ENCODE results near the gene HSPA9.
A peak's percentile ranks its signal among the peaks of the same experiment; 100 is the strongest.

The HSPA9 gene

GRCh38 chr5:138565100-138565821 lies 9.9 kb downstream of the HSPA9 start:
- Mint-ChIP-seq H3K36me3 (ENCODE audit: insufficient read depth) (peaks cover 76% of the 10 kb centered on the region), H3K4me3 (peak overlapping the region; percentile 73), H3K27me3 (no peaks in the 10 kb centered on the region), H3K27ac (ENCODE audit: low read depth) (peak overlapping the region; percentile 86), H3K4me1 (peaks cover 61% of the 10 kb centered on the region), H3K9me3 (no peaks in the 10 kb centered on the region)
- DNase-seq (ENCODE audit: low spot score in 2 of 2) (peak in 1 of 2 donors; percentile 66), ATAC-seq (replicated peaks; ENCODE audit: extremely low read depth, poor library complexity, severe bottlenecking) (peak; percentile 94)

GRCh38 chr5:138564242-138564641 lies 11.0 kb downstream of the HSPA9 start:
- peaks cover 61% of the 10 kb centered on the region for H3K4me1 Mint-ChIP-seq
- H3K4me3 Mint-ChIP-seq = no peak overlapping the region
- H3K27ac Mint-ChIP-seq (ENCODE audit: low read depth) = no peak overlapping the region
- peaks cover 80% of the 10 kb centered on the region for H3K36me3 Mint-ChIP-seq (ENCODE audit: insufficient read depth)
- H3K9me3 Mint-ChIP-seq = no peaks in the 10 kb centered on the region
- ATAC-seq (replicated peaks; ENCODE audit: extremely low read depth, poor library complexity, severe bottlenecking) = no peak
- no peak for DNase-seq (ENCODE audit: low spot score in 2 of 2)
- H3K27me3 Mint-ChIP-seq = no peaks in the 10 kb centered on the region

DNA sequence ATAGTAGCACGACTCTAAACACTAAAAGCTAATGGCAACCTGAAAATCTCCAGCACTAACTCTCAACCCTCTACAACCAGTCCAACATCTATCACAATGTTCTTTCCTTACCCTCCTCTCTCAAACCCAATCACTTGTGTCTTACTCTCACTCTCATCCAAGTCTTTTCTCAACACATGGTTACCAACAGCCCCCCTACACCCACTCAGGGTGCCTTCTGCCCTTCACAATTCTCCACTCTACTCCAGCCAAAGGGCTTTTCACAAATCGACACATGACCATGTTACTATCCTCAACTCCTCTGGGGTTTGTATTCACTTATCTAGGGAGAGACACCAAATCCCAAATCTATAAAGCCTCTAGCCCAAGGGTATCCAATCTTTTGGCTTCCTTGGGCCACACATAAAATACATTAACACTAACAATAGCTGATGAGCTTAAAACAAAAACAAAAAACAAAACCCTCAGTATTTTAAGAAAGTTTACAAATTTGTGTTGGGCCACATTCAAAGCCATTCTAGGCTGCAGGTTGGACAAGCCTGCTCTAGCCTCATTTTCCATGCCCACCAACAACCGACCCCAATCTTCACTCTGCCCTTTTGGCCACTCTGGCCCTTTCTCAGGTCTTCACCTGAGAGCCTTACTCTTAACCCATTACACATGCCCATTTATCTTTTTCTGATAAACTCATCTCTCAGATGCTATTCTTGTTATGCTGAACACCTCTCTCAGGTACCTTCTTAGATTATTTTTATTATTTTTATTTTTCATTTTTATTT lies 11.7 kb downstream of the HSPA9 start:
- H3K4me3 Mint-ChIP-seq = no peak overlapping the region
- ATAC-seq (replicated peaks; ENCODE audit: extremely low read depth, poor library complexity, severe bottlenecking) = no peak

GRCh38 chr5:138560971-138561370 lies 14.2 kb downstream of the HSPA9 start:
- DNase-seq (ENCODE audit: low spot score in 2 of 2) = no peak
- H3K27me3 Mint-ChIP-seq = no peaks in the 10 kb centered on the region
- no peak overlapping the region for H3K4me3 Mint-ChIP-seq
- peaks cover 77% of the 10 kb centered on the region for H3K36me3 Mint-ChIP-seq (ENCODE audit: insufficient read depth)
- H3K27ac Mint-ChIP-seq (ENCODE audit: low read depth) = no peak overlapping the region
- H3K4me1 Mint-ChIP-seq = peaks cover 41% of the 10 kb centered on the region
- no peak for ATAC-seq (replicated peaks; ENCODE audit: extremely low read depth, poor library complexity, severe bottlenecking)
- H3K9me3 Mint-ChIP-seq = no peaks in the 10 kb centered on the region

More for the DNA sequence above, 11.7 kb downstream of the HSPA9 start:
- H3K27ac Mint-ChIP-seq (ENCODE audit: low read depth) = no peak overlapping the region
- peaks cover 80% of the 10 kb centered on the region for H3K36me3 Mint-ChIP-seq (ENCODE audit: insufficient read depth)
- H3K9me3 Mint-ChIP-seq = no peaks in the 10 kb centered on the region
- peaks cover 59% of the 10 kb centered on the region for H3K4me1 Mint-ChIP-seq
- no peaks in the 10 kb centered on the region for H3K27me3 Mint-ChIP-seq
- DNase-seq (ENCODE audit: low spot score in 2 of 2) = no peak

DNA sequence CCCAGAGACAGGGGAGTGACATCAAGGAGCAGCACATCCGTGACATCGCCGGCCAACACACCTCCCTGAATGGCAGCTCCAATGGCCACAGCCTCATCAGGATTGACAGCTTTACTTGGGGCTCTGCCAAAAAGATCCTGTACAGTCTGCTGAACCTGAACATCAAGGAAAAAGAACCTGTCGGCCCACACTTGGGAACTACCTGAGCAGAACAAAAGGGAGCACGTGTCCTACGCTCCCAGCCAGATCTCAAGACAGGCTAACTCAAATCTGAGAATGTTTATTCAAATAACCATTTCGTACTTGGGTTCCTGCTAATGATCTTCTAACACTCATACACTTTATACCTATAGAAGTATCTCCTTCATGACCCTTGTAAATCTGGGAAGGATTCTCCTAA lies 15.3 kb downstream of the HSPA9 start:
- Mint-ChIP-seq H3K4me1 (peaks cover 31% of the 10 kb centered on the region), H3K27me3 (no peaks in the 10 kb centered on the region), H3K9me3 (no peaks in the 10 kb centered on the region), H3K27ac (ENCODE audit: low read depth) (no peak overlapping the region), H3K36me3 (ENCODE audit: insufficient read depth) (peaks cover 74% of the 10 kb centered on the region), H3K4me3 (no peak overlapping the region)
- ATAC-seq (replicated peaks; ENCODE audit: extremely low read depth, poor library complexity, severe bottlenecking) = no peak
- no peak for DNase-seq (ENCODE audit: low spot score in 2 of 2)

GRCh38 chr5:138557677-138558076 lies 17.5 kb downstream of the HSPA9 start:
- DNase-seq (ENCODE audit: low spot score in 2 of 2) (no peak), ATAC-seq (replicated peaks; ENCODE audit: extremely low read depth, poor library complexity, severe bottlenecking) (no peak)
- Mint-ChIP-seq H3K36me3 (ENCODE audit: insufficient read depth) (peaks cover 83% of the 10 kb centered on the region), H3K9me3 (no peaks in the 10 kb centered on the region), H3K27ac (ENCODE audit: low read depth) (peak overlapping the region; percentile 16), H3K27me3 (no peaks in the 10 kb centered on the region), H3K4me3 (no peak overlapping the region), H3K4me1 (peaks cover 15% of the 10 kb centered on the region)

- H3K36me3 Mint-ChIP-seq (ENCODE audit: insufficient read depth) = peaks cover 51% of the 10 kb centered on the region
- no peak for DNase-seq (ENCODE audit: low spot score in 2 of 2)
- peak overlapping the region; percentile 8 for H3K27ac Mint-ChIP-seq (ENCODE audit: low read depth)
- H3K9me3 Mint-ChIP-seq = no peaks in the 10 kb centered on the region
- no peak overlapping the region for H3K4me3 Mint-ChIP-seq
- H3K27me3 Mint-ChIP-seq = no peaks in the 10 kb centered on the region
- no peak for ATAC-seq (replicated peaks; ENCODE audit: extremely low read depth, poor library complexity, severe bottlenecking)
- H3K4me1 Mint-ChIP-seq = peaks cover 19% of the 10 kb centered on the region
Observed at GRCh38 chr5:138554143-138554542, 21.1 kb downstream of the HSPA9 start.

GRCh38 chr5:138553437-138554095 lies 21.6 kb downstream of the HSPA9 start:
- Mint-ChIP-seq H3K4me1 (peaks cover 19% of the 10 kb centered on the region), H3K9me3 (no peaks in the 10 kb centered on the region), H3K27ac (ENCODE audit: low read depth) (peak overlapping the region; percentile 8), H3K27me3 (no peaks in the 10 kb centered on the region), H3K4me3 (no peak overlapping the region), H3K36me3 (ENCODE audit: insufficient read depth) (peaks cover 46% of the 10 kb centered on the region)
- ATAC-seq (replicated peaks; ENCODE audit: extremely low read depth, poor library complexity, severe bottlenecking) (no peak), DNase-seq (ENCODE audit: low spot score in 2 of 2) (no peak)

- no peak for DNase-seq (ENCODE audit: low spot score in 2 of 2)
Observed at GRCh38 chr5:138552657-138553056, 22.5 kb downstream of the HSPA9 start.

GRCh38 chr5:138549414-138549813 lies 25.8 kb downstream of the HSPA9 start:
- Mint-ChIP-seq H3K27ac (ENCODE audit: low read depth) (no peak overlapping the region), H3K27me3 (no peaks in the 10 kb centered on the region), H3K36me3 (ENCODE audit: insufficient read depth) (peaks cover 26% of the 10 kb centered on the region), H3K4me1 (peaks cover 44% of the 10 kb centered on the region), H3K4me3 (no peak overlapping the region), H3K9me3 (no peaks in the 10 kb centered on the region)
- DNase-seq (ENCODE audit: low spot score in 2 of 2) = no peak
- no peak for ATAC-seq (replicated peaks; ENCODE audit: extremely low read depth, poor library complexity, severe bottlenecking)

More at GRCh38 chr5:138552657-138553056, 22.5 kb downstream of the HSPA9 start:
- peaks cover 45% of the 10 kb centered on the region for H3K36me3 Mint-ChIP-seq (ENCODE audit: insufficient read depth)
- ATAC-seq (replicated peaks; ENCODE audit: extremely low read depth, poor library complexity, severe bottlenecking) = no peak
- H3K4me3 Mint-ChIP-seq = no peak overlapping the region
- no peaks in the 10 kb centered on the region for H3K9me3 Mint-ChIP-seq
- no peak overlapping the region for H3K27ac Mint-ChIP-seq (ENCODE audit: low read depth)
- H3K4me1 Mint-ChIP-seq = peaks cover 26% of the 10 kb centered on the region
- H3K27me3 Mint-ChIP-seq = no peaks in the 10 kb centered on the region

DNA sequence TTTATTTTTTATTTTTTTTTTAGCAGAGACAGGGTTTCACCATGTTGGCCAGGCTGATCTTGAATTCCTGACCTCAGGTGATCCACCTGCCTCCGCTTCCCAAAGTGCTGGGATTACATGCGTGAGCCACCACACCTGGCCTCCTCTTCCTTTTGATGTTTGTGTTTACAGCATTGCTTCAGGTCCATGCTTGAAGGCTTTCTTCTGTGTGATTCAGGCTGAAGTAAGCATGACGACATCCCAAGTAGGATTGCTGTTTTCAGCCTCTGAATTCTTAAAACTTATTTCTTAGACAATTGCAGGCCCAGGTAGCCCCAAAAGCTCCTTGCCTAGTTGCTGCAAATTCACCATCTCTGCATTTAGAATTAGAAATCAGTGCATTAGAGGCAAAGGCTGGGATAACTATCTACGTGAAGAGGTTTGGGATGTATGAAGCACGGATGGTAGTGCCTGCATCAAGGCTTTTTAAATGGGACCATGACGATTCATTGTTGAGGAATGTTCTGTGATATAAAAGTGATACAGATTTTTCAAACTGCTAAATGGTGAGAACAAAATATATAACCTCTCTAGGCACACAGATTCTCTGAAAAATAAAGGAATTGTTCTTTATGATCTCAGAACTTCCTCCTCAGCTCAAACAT lies 29.2 kb downstream of the HSPA9 start:
- peaks cover 38% of the 10 kb centered on the region for H3K36me3 Mint-ChIP-seq (ENCODE audit: insufficient read depth)
- H3K9me3 Mint-ChIP-seq = no peaks in the 10 kb centered on the region
- no peak for DNase-seq (ENCODE audit: low spot score in 2 of 2)
- no peak for ATAC-seq (replicated peaks; ENCODE audit: extremely low read depth, poor library complexity, severe bottlenecking)
- peak overlapping the region; percentile 99 for H3K27ac Mint-ChIP-seq (ENCODE audit: low read depth)
- H3K4me1 Mint-ChIP-seq = peaks cover 56% of the 10 kb centered on the region
- no peak overlapping the region for H3K4me3 Mint-ChIP-seq
- no peaks in the 10 kb centered on the region for H3K27me3 Mint-ChIP-seq

All from central memory CD8-positive, alpha-beta T cell (primary cell).